ENCODE measurements around the gene PTPRN2. TPM values are rescaled to one million over a fixed set of nuclear protein-coding genes. Genes with fewer than 3 reads are reported as not detected.

Gene PTPRN2
- total RNA-seq, 1 donor from 2014 or later, result 1.8 TPM

DNA sequence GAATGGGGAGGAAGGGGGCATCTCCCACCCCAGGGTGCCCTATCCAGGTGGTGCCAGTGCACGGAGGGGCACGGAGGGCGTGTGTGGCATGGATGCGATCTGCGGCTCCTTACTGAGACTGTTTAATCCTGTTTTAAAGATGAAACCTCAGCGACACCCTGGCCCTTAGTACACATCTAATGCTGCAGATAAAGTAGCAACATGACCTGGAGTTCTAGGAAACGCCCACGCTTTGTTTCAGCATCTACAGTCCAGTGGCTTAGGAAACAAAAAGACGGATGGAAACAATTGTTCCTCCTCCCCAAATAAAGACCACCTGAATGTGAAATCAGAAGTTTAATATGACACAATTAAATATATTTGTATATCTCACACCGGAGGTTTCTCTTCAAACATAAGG lies 1048.9 kb downstream of the PTPRN2 start:
- intact Hi-C loops (cut with micrococcal nuclease), result no loop called here
- Mint-ChIP-seq H3K9me3 (no peaks in the 10 kb centered on the region), H3K27ac (no peak overlapping the region), H3K4me1 (no peaks in the 10 kb centered on the region), H3K36me3 (ENCODE audit: low read depth) (peaks cover 12% of the 10 kb centered on the region), H3K4me3 (no peak overlapping the region), H3K27me3 (no peaks in the 10 kb centered on the region)
- ATAC-seq (ENCODE audit: low read depth) (no peak), DNase-seq (no peak)
- ChIA-PET CTCF (no interaction called here), POLR2A (no interaction called here)
- TF ChIP-seq, protein P1, sequence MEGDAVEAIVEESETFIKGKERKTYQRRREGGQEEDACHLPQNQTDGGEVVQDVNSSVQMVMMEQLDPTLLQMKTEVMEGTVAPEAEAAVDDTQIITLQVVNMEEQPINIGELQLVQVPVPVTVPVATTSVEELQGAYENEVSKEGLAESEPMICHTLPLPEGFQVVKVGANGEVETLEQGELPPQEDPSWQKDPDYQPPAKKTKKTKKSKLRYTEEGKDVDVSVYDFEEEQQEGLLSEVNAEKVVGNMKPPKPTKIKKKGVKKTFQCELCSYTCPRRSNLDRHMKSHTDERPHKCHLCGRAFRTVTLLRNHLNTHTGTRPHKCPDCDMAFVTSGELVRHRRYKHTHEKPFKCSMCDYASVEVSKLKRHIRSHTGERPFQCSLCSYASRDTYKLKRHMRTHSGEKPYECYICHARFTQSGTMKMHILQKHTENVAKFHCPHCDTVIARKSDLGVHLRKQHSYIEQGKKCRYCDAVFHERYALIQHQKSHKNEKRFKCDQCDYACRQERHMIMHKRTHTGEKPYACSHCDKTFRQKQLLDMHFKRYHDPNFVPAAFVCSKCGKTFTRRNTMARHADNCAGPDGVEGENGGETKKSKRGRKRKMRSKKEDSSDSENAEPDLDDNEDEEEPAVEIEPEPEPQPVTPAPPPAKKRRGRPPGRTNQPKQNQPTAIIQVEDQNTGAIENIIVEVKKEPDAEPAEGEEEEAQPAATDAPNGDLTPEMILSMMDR (IDR thresholded peaks at IDR 0.05), result no peak

GRCh38 chr7:157538321-157538720 lies 1049.3 kb downstream of the PTPRN2 start:
- POLR2A ChIA-PET, result no interaction called here
- ATAC-seq (ENCODE audit: low read depth) (no peak), DNase-seq (no peak)
- H3K4me1 Mint-ChIP-seq, result no peaks in the 10 kb centered on the region
- TF ChIP-seq, protein P1 (IDR thresholded peaks at IDR 0.05), result no peak
- H3K4me3 Mint-ChIP-seq, result no peak overlapping the region
- peaks cover 12% of the 10 kb centered on the region for H3K36me3 Mint-ChIP-seq (ENCODE audit: low read depth)
- CTCF ChIA-PET, result no interaction called here
- intact Hi-C loops (cut with micrococcal nuclease), result no loop called here
- H3K27me3 Mint-ChIP-seq, result no peaks in the 10 kb centered on the region
- no peak overlapping the region for H3K27ac Mint-ChIP-seq
- H3K9me3 Mint-ChIP-seq, result peaks cover 3% of the 10 kb centered on the region

GRCh38 chr7:157537056-157537455 lies 1050.6 kb downstream of the PTPRN2 start:
- H3K27ac Mint-ChIP-seq, result no peak overlapping the region
- TF ChIP-seq, protein P1 (IDR thresholded peaks at IDR 0.05), result no peak
- no peaks in the 10 kb centered on the region for H3K27me3 Mint-ChIP-seq
- POLR2A ChIA-PET, result no interaction called here
- H3K36me3 Mint-ChIP-seq (ENCODE audit: low read depth), result peaks cover 5% of the 10 kb centered on the region
- ATAC-seq (ENCODE audit: low read depth), result no peak
- CTCF ChIA-PET, result no interaction called here
- intact Hi-C loops (cut with micrococcal nuclease), result no loop called here
- H3K9me3 Mint-ChIP-seq, result peaks cover 15% of the 10 kb centered on the region
- H3K4me3 Mint-ChIP-seq, result no peak overlapping the region
- H3K4me1 Mint-ChIP-seq, result no peaks in the 10 kb centered on the region
- DNase-seq, result no peak

DNA sequence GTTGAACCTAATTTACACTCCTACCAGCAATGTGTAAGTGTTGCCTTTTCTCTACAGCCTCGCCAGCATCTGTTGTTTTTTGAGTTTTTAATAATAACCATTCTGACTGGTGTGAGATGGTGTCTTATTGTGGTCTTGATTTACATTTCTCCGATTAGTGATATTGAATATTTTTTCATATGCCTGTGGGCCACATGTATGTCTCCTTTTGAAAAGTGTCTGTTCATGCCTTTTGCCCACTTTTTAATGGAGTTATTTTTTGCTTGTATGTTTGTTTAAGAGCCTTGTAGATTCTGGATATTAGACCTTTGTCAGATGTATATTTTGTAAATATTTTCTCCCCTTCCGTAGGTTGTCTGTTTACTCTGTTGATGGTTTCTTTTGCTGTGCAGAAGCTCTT lies 1055.6 kb downstream of the PTPRN2 start:
- CTCF ChIA-PET, result no interaction called here
- no peak overlapping the region for H3K4me3 Mint-ChIP-seq
- H3K27ac Mint-ChIP-seq, result no peak overlapping the region
- no peaks in the 10 kb centered on the region for H3K36me3 Mint-ChIP-seq (ENCODE audit: low read depth)
- no peaks in the 10 kb centered on the region for H3K4me1 Mint-ChIP-seq
- ATAC-seq (ENCODE audit: low read depth) (no peak), DNase-seq (no peak)
- TF ChIP-seq, protein P1 (IDR thresholded peaks at IDR 0.05), result no peak
- no peaks in the 10 kb centered on the region for H3K27me3 Mint-ChIP-seq
- intact Hi-C loops (cut with micrococcal nuclease), result no loop called here
- H3K9me3 Mint-ChIP-seq, result peaks cover 22% of the 10 kb centered on the region
- POLR2A ChIA-PET, result no interaction called here

- ChIA-PET CTCF (no interaction called here), POLR2A (no interaction called here)
- Mint-ChIP-seq H3K9me3 (peaks cover 22% of the 10 kb centered on the region), H3K4me3 (no peak overlapping the region), H3K4me1 (no peaks in the 10 kb centered on the region), H3K27me3 (no peaks in the 10 kb centered on the region), H3K36me3 (ENCODE audit: low read depth) (no peaks in the 10 kb centered on the region), H3K27ac (no peak overlapping the region)
- DNase-seq, result peak; percentile 1
- TF ChIP-seq, protein P1 (IDR thresholded peaks at IDR 0.05), result no peak
- intact Hi-C loops (cut with micrococcal nuclease), result no loop called here
- no peak for ATAC-seq (ENCODE audit: low read depth)
Observed at GRCh38 chr7:157529768-157530560, 1057.7 kb downstream of the PTPRN2 start.
